Measurements from ENCODE around the gene FAM200B.

The FAM200B gene

DNA sequence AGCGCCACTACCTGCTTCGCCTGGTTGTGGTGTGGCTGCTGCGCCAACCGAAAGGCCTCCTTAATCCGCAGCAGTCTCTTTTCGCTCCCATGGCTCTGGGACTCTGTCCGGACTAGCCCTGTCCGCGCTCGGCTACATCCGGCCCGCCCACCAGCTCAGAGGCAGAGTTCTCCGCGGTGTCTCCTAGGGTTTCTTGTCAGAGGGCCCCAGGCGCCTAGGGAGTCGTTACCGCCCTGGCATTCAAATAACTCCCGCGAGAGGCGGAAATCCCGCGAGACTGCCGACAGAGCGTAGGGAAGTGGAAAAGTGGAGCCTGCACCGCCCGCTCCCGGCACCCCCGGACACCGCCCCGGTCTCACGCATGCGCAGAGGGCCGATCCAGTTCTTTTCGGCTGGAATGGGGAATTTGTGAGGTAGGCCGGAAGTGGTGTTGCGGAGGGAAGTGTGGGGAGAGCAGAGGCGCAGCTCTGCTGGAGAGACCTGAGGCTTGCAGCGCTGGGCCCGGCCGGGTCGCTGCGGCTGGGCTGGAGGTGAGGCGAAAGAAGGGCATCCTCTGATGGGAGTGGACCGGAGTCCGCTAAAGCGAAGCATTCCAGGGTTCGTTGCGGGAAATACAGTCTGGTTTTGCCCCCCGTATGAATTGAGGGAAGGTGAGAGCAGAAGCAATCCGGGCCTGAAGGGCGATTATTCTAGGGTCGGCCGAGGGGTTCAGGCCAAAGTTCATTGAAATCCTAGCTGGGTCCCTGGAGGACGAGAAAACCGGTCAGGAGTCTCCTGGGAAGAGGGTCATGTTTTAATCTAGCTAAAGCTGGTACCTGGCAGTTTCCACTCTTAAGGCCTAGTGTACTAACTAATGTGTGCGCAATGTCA is at the start of gene FAM200B:
Gene FAM200B (plus strand): TSS at position 456 of the 870 bp plus-strand sequence. CDS start 5,151 bp downstream, outside the sequence.
- DNase-seq, result peak; percentile 93

DNA sequence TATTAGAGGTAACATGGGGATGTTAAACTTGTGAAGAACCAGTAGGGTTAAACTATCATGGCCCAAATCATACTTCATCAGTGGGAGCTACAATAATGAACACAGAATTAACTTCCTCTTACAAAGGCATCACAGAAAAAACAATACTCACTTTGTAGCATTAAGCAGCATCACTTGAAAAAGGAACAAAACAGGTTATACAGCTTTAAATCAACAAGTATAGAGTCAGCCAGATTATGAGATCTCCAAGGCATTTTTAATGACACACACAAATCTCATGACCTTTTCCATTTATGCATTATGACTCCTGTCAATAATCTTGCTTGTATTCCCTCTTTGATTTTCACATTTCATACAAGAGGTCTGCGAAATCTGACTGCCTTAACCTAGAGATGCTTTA is 44.8 kb upstream of the FAM200B start:
- no peak for DNase-seq

DNA sequence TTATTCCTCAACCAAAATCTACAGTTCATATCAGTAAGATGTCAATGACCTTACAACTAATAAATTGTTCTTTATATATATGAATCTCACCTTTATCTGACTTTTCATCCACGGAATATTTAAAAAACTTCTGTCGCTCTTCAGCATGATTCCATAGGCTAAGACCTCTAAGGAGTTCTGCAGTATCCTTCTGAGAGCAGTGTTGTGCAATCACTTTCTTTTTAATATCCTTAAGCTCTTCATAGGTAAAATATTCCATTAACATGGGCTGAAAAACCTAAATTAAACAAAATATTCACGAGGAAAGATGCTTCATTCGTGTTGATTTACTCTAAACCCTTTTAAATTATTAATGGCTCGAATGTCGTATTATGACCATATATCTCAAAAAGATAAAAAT is 43.2 kb upstream of the FAM200B start:
- DNase-seq, result no peak

DNA sequence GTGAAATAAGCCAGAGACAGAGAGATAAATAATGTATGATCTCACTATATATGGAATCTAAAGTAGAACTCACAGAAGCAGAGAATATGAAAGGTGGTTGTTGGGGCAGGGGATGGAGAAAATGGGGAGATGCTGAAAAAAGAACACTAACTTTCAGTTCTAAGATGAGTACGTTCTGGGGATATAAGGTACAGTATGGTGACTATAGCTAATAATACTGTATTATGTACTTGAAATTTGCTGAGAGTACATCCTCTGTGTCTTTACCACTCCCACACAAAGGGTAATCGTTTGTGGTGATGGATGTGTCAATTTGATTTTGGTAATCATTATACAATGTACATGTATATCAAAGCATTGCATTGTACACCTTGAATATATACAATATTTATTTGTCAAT is 33.0 kb upstream of the FAM200B start:
- no peak for DNase-seq

DNA sequence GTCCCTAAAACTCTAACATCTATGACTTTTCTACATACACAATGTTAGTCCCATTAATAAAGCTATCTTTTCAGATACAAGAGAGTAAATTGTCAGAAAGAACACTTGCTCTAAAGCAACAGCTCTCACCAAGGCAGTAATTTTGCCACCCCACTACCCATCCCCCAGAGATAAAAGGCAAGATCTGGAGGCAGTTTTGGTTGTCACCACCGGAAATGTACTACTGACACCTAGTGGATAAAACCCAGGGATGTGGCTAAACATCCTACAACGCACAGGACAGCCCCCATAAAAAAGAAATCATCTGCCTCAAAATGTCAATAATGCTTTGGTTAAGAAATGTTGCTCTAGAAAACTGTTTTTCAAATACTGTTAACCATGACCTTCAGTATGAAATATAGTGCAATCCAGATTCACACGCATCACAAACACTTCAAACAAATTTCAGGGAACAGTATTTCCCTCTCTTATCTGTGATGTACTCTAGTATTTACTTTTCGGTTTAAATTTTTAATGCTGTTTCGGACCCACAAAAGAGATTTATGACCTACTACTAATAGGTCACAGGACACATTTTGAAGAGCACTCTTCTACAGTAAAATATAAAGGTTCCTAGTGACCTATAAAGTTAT is 31.6 kb upstream of the FAM200B start:
- peak; percentile 50 for DNase-seq

DNA sequence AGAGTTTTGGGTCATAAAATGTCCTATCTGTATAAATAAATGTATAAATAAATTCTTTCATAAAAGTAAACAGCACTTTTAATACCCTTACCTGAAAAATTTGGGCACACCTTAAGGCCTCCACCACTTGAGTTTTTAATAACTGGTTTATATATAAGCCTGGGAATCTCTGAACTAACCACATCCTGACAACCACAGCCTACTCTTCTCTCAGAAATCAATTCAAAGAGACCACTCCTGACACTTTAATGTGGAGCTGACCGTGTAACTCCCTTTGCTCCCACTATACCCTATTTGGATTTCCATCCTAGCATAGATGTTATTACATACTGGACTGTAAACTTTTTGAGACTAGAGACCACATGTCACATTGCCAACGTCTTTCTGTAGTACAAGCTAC is 30.0 kb upstream of the FAM200B start:
- no peak for DNase-seq

DNA sequence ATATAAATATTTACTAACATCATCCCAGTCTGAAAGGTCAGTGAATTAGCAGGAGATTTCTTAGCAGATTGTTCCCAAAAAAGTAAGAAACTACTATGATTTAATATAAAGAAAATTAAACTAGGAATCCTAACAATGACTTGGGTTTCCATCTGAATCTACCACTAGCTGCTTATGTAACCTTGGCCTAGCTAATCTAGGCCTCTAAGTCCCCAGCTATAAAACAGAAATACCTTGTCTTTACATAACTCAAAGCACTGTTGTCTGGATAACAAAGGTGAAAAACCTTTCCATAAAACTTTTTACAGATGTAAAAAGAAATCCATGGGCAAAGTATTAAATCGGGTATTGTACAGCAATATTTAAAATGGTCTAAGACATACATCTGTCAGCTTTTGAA is 29.4 kb upstream of the FAM200B start:
- DNase-seq, result no peak

DNA sequence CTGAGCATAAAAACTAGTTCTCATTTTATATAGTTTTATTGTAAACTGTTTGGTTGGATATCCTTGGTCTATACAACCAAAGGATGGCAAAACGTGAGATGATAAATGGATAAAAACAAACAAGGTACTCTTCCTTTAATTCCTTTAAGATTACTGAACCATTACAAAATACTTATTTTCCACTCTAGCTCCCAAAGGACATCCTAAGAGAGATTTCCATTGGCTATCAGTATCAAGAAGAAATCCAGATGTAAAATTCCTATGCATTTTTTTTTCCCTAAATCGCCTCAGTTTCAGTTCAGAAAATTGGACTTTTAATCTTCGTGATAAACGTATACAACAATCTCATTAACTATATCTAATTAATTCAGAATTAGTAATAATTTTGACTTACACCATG is 28.8 kb upstream of the FAM200B start:
- DNase-seq, result no peak

DNA sequence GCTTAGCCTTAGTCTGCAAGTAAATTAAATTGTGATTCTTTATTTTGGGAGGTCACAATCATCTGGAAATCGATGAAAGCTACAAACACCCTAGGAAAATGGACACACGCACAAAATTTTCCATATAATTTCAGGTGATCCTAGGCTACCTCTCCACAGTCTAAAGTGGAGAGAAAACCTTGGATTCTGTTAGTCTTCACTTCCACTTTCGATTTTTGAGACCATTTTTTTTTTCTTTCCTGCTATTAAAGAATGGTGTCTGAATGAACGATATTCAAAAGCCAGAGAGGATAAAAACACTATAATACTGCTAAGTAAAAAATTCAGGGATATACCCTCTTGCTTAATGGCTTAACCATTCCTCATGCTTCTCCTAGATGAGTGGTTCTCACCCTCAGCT is 28.2 kb upstream of the FAM200B start:
- DNase-seq, result no peak

DNA sequence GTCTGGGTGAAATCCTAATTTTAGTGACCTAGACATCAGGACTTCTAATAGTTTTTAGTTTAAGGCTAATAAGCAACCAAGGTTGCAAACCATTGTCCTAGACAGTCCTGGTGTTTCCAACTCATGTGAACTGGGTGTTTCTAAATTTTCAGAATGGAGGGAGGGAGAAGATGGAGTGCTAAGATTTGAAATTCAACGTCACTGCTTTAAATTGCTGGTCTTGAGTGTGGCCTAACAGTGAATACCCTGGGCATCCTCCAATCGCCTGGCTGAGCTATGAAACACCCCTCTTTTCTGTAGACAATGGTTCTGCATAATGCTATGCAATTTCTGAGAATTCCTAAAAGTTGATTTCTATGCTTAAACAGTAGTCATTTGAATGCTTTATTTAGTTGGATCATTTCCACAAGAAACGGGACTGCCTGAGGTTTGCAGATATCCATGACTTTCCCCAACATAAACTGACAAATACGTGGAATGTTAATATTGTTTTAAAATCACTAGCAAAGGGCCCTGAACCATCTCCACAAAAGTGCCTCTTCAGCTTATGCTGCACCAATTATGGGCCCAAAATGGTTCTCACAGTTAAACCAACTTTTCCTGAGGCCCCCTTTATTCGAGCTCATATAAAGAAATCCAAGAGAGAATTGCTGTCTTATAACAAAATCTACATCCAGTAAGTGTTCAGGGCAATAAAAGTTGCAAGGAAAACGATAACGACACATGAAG is 27.6 kb upstream of the FAM200B start:
- DNase-seq, result no peak

DNA sequence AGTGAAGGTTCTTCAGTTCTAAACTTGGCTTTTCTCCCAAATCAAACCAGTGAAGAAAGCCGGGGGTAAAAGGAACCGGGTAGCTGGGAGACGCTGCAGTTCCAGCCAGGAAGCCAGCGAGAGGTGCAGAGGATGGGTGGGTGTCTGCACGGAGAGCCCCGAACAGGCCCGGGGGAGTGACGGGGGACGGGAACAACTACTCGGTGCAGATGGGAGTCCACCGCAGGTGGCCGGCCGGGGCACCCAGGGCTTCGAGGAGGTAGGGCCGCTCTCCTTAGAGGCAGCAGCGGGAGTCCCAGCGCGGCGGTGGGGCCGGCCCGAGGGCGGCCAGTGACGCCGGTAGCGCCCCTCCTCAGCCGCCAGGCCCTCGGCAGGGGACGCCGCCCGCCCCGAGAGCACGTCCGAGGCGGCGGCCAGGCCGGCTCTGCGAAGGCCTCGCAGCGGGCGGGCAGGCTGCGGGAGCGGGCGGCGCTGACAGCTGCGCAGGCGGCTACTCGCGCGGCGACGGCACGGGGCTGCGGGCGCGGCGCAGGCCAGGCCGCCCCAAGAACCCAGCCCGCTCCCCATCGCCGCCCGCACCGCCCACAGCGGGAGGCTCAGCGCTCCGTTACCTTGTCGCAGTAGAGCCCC is 26.9 kb upstream of the FAM200B start:
- DNase-seq, result no peak

DNA sequence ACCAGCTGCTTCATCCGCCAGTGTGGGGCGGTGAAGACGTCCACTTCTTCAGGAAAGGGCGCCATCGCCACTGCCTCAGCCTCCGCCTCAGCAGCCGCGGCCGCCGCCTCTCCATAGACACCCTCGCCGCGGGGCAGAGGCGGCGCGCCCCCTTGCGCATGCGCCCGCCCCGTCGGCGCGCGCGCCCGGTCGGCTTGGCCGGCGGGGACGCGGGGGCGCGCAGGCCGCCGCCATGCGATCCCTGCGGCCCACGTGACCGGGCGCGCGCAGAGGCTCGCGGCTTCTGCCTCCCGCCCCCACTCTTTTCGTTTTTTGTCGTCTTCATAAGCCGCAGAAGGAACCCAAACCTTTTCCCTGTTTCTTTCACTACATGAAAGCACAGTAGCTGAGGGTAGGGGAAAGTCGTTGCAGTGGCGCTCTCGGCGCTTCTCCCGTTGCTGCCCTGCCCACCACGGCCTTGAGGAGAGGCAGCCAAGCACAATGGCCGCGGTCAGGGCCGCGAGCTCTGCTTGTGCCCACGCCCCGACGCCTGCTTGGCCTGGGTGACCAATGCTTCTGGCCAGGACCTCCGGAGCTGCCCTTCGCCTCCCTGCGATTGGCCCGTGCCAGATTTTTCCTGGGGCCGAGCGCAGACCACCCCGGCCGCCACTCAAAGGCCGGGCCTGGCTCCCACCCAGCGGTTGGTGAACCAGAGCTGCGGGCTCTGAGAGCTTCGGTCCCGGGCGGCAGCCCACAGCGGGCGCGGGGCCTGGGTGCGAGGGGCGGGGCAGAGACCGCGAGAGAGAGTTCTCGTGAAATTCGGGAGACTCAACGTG is 26.2 kb upstream of the FAM200B start, which contains the start of gene FBXL5:
Gene FBXL5 (minus strand): TSS at position 135 of the 815 bp plus-strand sequence. CDS start 70 bp downstream, at position 65.
- DNase-seq, result no peak

DNA sequence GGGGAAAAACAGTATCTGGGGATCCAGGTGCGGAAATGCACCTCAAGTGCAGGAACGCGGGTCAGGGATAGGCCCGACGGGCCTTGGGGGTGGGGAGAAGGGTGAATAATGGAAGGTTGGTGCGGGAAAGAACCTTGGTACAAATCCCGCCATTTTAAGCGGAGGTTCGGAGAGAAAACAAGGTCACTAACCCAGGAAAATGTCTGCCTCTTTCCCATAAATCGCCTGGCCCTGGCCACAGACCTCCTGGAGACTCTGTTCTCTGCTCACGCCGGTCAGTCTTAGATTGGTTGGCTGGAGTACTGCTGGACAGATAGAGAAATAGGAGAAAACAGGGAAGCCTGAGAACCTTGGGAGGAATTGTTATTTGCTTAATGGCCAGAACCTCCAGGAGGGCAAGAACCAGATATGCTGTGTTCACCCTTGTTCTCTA is 25.6 kb upstream of the FAM200B start:
- no peak for DNase-seq

DNA sequence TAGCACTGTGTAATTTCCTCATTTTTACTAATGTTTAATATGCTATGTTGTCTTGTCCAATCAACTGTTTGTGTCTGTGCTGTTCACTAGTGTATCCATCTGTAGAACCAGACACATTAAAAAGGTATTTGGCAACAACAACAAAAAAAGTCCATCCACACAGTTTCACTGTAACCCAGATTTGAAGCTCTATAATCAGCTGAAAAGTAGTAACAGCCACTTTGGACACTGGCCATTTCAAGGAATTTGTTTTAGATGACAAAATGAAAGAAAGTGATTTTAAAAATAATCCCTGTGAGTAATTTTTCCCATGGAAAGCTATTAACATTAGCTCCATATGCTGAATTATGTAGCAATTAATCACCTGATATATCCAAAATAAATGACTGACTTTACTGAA is 24.3 kb upstream of the FAM200B start:
- no peak for DNase-seq

DNA sequence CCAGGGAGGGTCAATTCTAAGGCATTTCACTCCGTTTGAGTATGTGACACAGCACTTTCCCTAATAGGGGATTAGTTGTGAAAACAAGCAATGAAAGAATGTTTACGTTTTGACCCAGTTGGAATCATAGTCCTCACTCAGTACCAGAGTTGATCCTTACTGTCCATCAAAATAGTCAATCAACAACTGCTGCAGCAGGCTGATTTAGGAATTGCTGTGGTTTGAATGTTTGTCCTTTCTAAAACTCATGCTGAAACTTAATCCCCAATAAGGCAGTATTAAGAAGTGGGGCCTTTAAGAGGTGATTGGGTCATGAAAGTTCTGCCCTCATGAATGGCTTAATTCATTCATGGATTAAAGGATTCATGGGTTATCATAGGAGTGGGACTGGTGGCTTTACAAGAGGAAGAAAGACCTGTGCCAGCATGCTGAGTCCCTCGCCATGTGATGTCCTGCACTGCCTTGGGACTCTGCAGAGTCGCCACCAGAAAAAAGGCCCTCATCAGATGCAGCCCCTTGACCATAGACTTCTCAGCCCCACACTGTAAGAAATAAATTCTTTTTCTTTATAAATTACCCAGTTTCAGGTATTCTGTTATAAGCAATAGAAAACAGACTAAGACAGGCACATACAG is 23.4 kb upstream of the FAM200B start:
- no peak for DNase-seq

DNA sequence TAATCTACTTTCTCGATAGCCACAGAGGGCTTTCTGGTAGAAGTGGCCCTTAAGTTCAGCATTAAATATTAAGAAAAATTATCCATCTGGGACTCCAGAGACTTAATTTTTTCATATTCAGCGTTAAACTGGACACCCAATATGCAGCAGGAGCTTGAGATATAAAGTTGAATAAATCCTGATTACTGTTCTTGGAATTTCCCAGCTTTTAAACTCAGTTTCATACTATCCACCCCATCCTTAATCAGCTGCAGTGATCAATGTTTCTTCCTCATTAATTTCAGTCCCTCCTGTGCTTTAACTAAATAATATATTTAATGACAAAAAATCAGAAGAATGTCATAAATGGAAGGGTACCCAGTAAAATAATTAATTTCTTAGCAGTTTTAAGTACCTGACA is 22.8 kb upstream of the FAM200B start:
- DNase-seq, result no peak

DNA sequence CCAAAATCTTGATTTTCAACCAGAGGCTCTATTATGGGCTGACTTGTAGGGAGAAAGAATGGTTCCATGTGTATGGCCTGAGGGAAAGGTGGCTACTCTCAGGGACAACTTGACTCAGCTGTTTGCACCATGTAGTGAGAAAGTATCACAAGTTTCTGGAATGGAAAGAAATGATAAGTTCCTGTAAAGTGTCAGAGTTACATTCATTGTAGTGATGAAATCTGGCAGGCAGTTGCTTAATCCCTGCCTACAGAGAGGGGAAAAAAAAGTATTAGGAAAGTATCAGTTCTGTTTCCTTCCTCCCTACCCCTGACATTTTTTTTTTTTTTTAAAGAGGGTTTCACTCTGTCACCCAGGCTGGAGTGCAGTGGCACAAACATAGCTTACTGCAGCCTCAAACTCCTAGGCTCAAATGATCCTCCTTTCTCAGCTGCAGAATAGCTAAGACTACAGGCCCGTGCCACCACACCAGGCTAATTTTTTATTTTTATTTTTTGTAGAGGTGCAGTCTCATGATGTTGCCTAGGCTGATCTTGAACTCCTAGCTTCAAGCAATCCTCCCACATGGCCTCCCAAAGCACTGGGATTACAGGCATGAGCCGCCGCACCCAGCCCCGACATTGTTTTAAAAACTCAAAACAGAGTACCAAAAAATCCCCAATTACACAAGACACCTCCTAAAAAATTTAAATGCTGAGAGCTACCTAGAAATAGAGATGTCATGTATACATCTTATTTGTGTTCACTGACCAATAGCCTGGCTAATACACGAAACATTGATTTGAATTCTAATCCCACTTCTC is 21.7 kb upstream of the FAM200B start:
- no peak for DNase-seq

DNA sequence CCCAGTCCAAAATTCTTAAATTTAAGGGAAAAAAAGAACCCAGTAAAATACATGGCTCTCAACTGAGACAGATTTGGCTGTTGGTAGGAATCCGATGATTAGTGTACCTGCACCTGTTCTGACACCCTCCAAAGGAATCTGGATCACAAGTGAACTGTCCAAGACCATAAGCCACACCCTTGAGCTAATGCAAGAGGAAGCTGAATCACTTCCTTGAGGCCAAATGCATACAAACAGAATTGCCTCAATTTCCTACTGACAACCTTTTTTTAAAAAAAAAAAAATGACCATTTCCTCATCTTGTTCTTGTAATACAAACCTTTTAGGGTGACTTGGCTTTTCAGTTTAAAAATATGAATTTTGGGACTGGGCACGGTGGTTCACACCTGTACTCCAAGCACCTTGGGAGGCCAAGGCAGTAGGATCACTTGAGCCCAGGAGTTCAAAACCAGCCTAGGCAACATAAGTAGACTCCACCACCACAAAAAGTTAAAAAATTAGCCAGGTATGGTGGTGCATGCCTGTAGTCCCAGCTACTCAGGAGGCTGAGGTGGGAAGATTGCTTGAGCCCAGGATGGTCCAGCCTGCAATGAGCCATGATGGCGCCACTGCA is 15.8 kb upstream of the FAM200B start:
- no peak for DNase-seq

DNA sequence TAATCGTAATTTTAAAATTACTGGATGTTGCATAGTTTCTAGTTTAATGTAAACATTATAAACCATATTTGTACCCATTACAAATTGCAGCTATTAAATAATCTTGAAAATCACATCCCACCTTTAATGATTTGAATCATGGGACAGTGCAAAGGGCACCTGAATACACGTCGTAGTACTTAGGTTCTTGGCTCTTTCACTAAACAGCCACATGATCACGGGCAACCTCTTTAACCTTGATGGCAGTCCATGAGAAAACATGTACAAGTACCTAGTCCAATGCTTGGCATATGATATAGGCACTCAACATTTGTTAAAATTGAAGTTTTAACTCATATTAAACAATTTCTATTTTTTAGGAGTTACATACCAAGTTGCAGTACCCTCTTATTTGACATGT is 14.6 kb upstream of the FAM200B start:
- no peak for DNase-seq

Data from NCI-H524 treated with DMSO at 0.1 percent for 48 hours (cell line).